B cell (primary cell): Measurements from ENCODE around the gene FAM149B1.

Source experiments
- EZH2 ChIP-seq: IDR thresholded peaks from 2 replicates; pipeline ENCODE4 v1.6.1; 2012; ENCODE audit warnings: borderline replicate concordance, low read depth, mild to moderate bottlenecking, moderate library complexity, low read length; ENCODE audit not compliant: insufficient read depth, poor library complexity, severe bottlenecking
- TF ChIP-seq, protein P1 (sequence below): fragments of 200-600 bp; IDR thresholded peaks from one replicate; pipeline ENCODE4 v1.8.0; 2022; ENCODE audit warnings: antibody characterized with exemption, mild to moderate bottlenecking

GRCh38 chr10:73205890-73206289, 38.0 kb downstream of the FAM149B1 start:
- TF ChIP-seq, protein P1, sequence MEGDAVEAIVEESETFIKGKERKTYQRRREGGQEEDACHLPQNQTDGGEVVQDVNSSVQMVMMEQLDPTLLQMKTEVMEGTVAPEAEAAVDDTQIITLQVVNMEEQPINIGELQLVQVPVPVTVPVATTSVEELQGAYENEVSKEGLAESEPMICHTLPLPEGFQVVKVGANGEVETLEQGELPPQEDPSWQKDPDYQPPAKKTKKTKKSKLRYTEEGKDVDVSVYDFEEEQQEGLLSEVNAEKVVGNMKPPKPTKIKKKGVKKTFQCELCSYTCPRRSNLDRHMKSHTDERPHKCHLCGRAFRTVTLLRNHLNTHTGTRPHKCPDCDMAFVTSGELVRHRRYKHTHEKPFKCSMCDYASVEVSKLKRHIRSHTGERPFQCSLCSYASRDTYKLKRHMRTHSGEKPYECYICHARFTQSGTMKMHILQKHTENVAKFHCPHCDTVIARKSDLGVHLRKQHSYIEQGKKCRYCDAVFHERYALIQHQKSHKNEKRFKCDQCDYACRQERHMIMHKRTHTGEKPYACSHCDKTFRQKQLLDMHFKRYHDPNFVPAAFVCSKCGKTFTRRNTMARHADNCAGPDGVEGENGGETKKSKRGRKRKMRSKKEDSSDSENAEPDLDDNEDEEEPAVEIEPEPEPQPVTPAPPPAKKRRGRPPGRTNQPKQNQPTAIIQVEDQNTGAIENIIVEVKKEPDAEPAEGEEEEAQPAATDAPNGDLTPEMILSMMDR = no peak
- no peak for TF ChIP-seq EZH2
